Gastrocnemius medialis (tissue), 4 donors: Measurements from ENCODE around the gene STIM1.

ENCODE experiments used
- POLR2A ChIP-seq, 2 donors: fragments of 450-650 bp; IDR thresholded peaks; one replicate each; pipeline ENCODE4 v1.6.1; 2017; ENCODE audit warnings: antibody characterized with exemption in 2 of 2, mild to moderate bottlenecking in 2 of 2, moderate library complexity in 2 of 2
- TF ChIP-seq, protein P1 (sequence below), 5 experiments: fragments of 450-650 bp in 3 of 5; fragments of 200-600 bp in 2 of 5; sonication (generic) in 2 of 5; IDR thresholded peaks in 4 of 5; conservative IDR thresholded peaks in 1 of 5; 1 replicate in 4 of 5; 2 replicates in 1 of 5; pipeline ENCODE4 v1.5.1; 2016 to 2019; ENCODE audit warnings: antibody characterized with exemption in 5 of 5, mild to moderate bottlenecking in 3 of 5, moderate library complexity in 3 of 5

DNA sequence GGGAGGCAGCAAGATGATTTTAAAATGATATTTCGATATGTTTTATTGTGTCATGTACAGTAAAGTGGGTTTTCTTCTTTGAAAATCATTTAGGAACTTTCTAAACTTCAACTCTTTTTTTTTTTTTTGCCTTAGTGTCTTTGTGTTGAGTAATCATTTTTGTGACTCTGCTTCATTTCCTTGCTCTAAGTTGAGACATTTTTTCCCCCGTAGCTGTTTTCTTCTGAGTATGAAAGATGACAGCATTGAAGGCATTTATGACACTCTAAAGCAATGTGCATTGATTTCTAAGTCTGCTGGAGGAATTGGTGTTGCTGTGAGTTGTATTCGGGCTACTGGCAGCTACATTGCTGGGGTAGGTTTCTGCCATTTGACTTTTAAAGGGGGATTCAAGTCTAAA is 262.6 kb downstream of the STIM1 start:
- TF ChIP-seq, protein P1, sequence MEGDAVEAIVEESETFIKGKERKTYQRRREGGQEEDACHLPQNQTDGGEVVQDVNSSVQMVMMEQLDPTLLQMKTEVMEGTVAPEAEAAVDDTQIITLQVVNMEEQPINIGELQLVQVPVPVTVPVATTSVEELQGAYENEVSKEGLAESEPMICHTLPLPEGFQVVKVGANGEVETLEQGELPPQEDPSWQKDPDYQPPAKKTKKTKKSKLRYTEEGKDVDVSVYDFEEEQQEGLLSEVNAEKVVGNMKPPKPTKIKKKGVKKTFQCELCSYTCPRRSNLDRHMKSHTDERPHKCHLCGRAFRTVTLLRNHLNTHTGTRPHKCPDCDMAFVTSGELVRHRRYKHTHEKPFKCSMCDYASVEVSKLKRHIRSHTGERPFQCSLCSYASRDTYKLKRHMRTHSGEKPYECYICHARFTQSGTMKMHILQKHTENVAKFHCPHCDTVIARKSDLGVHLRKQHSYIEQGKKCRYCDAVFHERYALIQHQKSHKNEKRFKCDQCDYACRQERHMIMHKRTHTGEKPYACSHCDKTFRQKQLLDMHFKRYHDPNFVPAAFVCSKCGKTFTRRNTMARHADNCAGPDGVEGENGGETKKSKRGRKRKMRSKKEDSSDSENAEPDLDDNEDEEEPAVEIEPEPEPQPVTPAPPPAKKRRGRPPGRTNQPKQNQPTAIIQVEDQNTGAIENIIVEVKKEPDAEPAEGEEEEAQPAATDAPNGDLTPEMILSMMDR (IDR thresholded peaks at IDR 0.05 in 4 of 5, conservative IDR thresholded peaks at IDR 0.05 in 1 of 5) = no peak
- no peak for TF ChIP-seq POLR2A (IDR thresholded peaks at IDR 0.05)
